ENCODE measurements around the gene NEAT1.

NEAT1 gene

GRCh38 chr11:65488273-65489034, 65.9 kb downstream of the NEAT1 start:
- DNase-seq = no peak

GRCh38 chr11:65489035-65489705, 66.6 kb downstream of the NEAT1 start:
- no peak for DNase-seq

- DNase-seq = no peak
Measured at GRCh38 chr11:65489706-65490320, 67.2 kb downstream of the NEAT1 start.

DNA sequence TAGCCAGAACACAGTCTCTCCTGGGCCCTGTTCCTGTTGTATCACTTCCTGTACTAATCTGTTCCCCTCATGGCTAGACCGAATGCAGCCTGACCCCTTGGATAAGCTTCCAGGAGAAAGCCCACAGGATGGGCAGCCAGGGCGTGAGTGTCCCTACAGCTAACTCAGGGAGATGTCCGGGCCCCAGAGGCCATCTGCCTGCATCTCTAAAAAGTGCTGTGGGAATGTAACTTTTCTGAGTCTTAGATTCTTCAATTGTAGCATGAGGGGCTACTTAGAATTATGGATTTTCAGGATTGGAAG, 68.5 kb downstream of the NEAT1 start:
- no peak for DNase-seq

GRCh38 chr11:65491614-65492386, 69.2 kb downstream of the NEAT1 start:
- no peak for DNase-seq

DNA sequence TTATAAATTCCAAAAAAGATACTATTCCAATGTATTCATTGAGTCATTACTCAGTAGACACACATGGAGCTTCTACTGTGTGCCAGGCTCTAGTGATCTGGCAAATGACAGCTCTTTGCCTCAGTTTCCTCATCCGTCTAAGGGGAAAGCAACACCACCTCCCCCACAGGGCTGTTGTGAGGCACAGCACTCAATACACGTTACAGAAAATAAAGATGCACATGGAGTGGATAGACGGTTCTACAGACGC, 69.7 kb downstream of the NEAT1 start:
- no peak for DNase-seq

GRCh38 chr11:65492637-65493366, 70.2 kb downstream of the NEAT1 start:
- DNase-seq = no peak

- DNase-seq = no peak
Measured at GRCh38 chr11:65493367-65494176, 71.0 kb downstream of the NEAT1 start.
